ENCODE measurements around the gene ZNF331.

Gene ZNF331

GRCh38 chr19:53521373-53522202, 16.4 kb upstream of the ZNF331 start:
- DNase-seq, result no peak

- no peak for DNase-seq
These were observed 12.0 kb upstream of the ZNF331 start for GRCh38 chr19:53525922-53526321.

DNA sequence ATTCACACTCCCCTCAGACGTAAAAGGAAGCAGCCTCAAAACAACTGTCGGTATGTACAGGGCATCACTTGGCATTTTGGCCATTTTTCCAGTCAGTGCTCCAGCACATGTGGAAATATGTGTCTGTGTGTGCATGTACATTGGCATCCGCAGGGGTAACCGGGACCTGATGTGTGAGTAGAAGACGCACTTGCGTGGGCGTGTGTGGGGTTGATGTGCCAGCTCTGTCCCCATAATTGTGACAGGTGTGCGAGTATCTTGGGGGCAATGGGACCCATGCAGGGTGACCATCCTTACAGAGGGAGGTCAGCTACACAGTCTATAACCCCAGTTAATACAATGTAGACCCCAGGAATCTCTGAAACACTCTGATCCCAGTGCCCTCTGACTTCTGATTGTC, 7.3 kb upstream of the ZNF331 start:
- no peak for DNase-seq

- DNase-seq, result no peak
These were observed 6.5 kb upstream of the ZNF331 start for GRCh38 chr19:53531457-53531856.

- no peak for DNase-seq
These were observed 5.6 kb upstream of the ZNF331 start for GRCh38 chr19:53532362-53532761.

DNA sequence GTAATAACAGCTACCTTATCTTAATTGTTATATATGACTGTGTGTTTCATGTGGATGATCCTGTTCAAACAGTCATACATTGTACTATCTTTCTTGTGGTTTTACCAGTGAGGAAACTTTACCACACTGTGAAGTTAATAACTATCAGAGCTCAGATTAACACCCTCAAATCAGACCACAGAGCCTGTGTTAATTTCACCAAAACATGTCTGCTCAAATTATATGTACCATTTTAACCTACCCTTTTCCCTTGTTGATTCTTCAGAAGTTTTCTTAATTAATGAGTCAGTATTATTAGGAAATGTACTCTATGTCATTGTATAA, 1.8 kb upstream of the ZNF331 start:
- DNase-seq, result no peak

DNA sequence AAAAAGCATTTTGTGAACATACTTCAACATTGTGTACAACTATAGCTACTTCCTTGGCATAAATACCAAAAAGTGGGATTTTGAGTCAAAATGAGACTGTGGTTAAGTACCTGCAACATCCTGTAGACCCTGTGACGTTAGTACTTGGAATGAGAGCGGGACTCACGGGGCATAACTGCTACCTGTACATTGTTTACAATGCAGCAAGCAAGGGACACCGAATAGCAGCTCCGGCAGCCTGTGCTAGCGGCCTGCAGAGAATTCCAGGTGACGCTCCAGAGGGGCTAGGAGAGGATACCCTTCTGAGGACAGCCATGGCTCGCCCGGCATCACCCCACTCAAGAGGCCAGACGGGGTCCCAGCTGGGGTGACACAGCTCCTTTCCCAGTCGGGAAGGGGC, 824 bp upstream of the ZNF331 start:
- no peak for DNase-seq

DNA sequence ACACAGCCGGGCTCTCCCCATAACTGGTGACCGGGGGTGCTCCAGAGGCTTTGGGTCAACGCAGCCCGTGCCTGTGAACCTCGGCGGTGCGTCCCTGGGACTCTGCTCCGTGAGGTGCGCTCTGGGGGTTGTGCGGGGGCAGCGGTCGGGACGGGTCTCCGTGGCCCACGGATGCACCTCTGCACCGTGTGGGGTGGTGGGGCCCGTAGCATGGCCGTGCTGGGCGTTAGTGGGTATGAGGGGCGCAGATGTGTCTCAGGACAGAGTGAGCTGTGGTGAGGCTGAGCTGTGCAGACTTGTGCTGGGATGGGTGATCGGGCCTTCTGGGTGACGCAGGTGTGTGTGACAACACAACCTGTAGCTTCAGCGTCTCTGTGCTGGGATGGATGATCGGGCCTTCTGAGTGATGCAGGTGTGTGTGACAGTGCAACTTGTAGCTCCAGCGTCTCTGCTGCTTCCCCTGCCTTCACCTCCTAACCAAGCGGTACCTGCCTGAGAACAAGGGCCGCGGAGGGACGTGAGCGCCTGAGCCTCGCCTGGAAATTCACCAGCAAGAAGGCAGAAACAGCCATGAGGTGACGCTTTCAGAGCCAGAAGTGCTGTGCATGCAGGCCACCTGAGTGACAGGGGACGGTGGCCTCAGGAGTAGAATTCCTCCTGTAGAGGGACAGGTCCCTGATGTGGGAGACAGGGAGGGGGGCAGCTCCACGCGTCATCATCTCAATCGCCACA, 599 bp downstream of the ZNF331 start:
- DNase-seq, result no peak

- no peak for DNase-seq
These were observed 2.1 kb downstream of the ZNF331 start for GRCh38 chr19:53540091-53540490.

- DNase-seq, result no peak
These were observed 4.0 kb downstream of the ZNF331 start for GRCh38 chr19:53541971-53542370.

- no peak for DNase-seq
These were observed 7.5 kb downstream of the ZNF331 start for GRCh38 chr19:53545271-53546065.

GRCh38 chr19:53546758-53547513, 9.0 kb downstream of the ZNF331 start:
- no peak for DNase-seq

- no peak for DNase-seq
These were observed 11.4 kb downstream of the ZNF331 start for GRCh38 chr19:53549340-53549739.

DNA sequence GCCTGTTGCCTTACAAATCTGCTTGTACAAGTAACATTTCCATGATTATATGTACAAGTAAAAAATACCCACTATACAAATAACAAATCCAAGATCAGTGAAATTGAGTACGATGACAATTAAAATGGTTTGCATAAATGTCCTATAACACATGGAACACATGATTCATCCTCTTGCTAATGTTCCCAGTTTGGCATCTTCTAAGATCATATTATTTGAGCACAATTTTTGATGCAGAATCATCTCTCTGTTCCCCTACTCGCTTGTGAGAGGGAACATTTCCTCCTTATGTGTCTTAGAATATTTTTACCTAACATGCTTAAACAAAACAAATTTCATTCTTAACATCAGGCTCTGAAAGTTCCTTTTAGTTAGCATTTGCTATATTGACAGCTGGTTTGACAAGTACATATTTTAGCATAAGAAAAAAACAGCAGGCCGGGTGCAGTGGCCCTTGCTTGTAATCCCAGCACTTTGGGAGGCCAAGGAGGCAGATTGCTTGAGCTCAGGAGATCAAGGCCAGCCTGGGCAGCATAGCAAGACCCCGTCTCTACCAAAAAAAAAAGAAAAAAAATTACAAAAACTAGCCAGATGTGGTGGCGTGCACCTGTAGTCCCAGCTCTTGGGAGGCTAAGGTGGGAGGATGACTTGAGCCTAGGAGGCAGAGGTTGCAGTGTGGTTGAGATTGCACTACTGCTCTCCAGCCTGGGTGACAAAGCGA, 14.2 kb downstream of the ZNF331 start:
- no peak for DNase-seq

DNA sequence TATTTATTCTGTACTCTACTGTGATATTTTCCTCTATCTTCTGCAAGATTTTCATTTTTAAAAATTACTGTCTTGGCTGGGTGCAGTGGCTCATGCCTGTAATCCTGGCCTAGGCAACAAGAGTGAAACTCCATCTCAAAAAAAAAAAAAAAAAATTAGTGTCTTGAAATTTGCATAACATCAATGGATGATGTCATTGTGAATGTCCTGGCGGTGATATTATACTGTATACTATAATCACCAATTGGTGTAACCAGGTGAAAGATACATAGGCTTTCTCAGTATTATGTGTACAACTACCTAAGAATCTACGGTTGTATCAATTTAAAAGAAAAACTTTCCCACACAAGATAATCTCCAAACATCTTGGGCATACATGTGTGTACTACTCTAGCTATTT, 15.2 kb downstream of the ZNF331 start:
- no peak for DNase-seq

- DNase-seq, result peak; percentile 92
These were observed 16.2 kb downstream of the ZNF331 start for GRCh38 chr19:53553865-53554791.

DNA sequence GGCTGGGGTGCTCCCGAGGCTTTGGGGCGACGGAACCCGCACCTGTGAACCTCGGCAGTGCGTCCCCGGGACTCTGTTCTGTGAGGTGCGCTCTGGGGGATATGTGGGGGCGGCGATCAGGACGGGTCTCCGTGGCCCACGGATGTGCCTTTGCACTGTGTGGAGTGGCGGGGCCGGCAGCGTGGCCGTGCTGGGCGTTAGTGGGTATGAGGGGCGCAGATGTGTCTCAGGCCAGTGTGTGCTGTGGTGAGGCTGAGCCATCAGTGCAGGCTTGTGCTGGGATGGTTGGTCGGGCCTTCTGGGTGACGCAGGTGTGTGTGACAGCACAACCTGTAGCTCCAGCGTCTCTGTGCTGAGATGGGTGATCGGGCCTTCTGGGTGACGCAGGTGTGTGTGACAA, 16.9 kb downstream of the ZNF331 start:
- DNase-seq, result no peak

DNA sequence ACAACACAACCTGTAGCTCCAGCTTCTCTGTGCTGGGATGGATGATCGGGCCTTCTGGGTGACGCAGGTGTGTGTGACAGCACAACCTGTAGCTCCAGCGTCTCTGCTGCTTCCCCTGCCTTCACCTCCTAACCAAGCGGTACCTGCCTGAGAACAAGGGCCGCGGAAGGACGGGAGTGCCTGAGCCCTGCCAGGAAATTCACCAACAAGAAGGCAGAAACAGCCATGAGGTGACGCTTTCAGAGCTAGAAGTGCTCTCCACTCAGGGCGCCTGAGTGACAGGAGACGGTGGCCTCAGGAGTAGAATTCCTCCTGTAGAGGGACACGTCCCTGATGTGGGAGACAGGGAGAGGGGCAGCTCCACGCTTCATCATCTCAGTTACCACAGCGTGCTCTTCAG, 17.4 kb downstream of the ZNF331 start:
- no peak for DNase-seq

DNA sequence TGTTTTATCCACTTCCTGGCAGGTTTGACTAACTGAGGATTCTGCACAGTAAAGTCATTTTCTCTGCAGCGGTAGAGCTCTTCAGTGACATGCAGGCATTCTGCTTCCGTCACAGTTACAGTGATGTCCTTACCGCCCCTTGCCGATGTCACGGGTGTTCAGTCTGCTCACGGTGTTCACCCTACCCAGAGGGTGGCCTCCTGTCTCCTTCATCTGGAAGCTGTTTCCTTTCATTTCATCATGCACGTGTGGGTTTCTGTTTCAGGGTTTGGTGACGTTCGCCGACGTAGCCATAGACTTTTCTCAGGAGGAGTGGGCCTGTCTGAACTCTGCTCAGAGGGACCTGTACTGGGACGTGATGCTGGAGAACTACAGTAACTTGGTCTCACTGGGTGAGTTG, 33.4 kb downstream of the ZNF331 start:
- DNase-seq, result no peak

DNA sequence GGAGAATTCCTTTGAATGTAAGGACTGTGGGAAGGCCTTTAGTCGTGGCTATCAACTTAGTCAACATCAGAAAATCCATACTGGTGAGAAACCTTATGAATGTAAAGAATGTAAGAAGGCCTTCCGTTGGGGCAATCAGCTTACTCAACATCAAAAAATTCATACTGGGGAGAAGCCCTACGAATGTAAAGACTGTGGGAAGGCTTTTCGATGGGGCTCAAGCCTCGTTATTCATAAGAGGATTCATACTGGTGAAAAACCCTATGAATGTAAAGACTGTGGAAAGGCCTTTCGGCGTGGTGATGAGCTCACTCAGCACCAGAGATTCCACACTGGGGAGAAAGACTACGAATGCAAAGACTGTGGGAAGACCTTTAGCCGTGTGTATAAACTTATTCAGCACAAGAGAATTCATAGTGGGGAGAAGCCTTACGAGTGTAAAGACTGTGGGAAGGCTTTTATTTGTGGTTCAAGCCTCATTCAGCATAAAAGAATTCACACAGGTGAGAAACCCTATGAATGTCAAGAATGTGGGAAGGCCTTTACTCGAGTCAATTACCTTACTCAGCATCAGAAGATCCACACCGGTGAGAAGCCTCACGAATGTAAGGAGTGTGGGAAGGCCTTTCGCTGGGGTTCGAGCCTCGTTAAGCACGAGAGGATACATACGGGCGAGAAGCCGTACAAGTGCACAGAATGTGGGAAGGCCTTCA, 39.2 kb downstream of the ZNF331 start:
- DNase-seq, result no peak

- no peak for DNase-seq
These were observed 40.0 kb downstream of the ZNF331 start for GRCh38 chr19:53577968-53578367.
